NCI-H2227 (cell line): Measurements from ENCODE around the gene EVX1.

Source experiments
- DNase-seq: peaks from one replicate; lab custom pipeline; 2025; ENCODE audit not compliant: unreplicated experiment; lab: John Stamatoyannopoulos, UW

The EVX1 gene

DNA sequence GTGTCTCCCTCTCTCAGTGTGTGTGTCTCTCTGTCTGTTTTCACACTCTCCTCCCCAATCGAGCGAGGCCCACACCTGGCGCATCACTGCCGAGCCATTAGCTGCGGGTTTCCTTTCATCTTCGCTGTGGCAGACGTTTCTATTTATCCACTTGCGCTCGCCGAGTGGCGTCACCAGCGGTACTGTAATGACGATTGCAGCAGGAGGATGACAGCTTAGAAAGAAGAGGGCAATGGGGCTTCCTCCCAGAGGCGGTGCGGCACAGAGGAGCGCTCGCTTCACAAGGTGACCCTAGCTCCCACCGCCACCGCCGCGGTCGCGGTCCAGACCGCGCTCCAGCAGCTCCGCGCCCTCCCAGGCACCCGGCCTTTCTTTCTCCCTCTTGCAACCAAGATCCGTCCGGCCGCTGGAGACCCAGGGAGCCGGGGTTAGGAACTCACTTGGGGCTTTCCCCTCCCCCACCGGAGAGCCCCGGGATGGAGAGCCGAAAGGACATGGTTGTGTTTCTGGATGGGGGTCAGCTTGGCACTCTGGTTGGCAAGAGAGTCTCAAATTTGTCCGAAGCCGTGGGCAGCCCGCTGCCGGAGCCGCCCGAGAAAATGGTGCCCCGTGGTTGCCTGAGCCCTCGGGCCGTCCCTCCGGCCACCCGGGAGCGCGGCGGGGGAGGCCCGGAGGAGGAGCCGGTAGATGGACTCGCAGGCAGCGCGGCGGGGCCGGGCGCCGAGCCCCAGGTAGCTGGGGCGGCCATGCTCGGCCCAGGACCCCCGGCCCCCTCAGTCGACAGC is at the start of gene EVX1:
Gene EVX1, plus strand, starts transcription at position 248 of the 785 bp plus-strand sequence. Its CDS starts 229 bp downstream, at position 477.
- no peak for DNase-seq

DNA sequence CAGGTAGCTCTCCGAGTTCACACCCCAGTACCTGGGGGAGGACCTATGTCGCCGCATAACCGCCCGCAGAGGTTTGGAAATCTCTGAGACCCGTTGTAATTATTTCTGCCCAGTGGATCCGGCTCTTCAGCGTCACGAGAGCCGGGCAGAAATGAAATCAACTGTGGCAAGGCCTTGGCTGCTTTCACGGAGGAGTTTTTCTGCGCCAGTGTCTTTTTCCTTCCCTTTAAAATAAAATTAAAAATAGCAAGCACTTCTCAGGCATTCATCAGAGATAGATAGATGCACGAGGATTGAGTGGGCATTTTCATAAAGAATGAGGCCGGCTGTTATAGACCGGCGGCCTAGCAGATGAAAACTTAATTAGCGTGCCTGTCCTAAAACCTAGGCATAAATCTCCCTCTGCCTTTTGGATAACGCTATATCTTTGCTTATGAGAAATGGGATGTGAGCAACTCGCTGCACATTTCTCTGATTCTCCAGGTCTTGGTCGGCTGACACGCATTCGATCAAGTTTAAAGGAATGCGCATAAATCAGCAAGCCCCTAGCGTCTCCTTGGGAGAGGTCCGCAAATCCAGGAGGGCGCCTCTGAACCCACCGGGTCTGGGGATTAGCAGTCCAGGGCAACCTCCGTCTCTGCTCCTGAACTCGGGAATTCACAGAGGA is 49.1 kb upstream of the EVX1 start:
- DNase-seq: no peak

DNA sequence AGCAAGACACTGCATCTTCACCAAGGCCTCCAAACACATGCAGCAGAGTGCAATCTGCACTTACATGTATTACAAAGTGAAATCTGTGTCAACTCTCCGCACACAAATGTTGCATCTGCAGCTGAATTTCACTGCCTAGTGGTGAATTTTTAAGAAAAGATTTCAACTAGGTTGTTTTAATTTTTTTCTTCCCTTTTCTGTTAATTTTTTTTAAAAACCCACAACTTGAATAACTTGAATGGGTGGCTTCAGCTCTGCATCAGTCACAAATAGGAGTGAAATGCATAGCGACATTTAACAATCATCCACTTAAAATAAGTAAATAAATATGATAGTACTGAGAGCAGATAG is 48.6 kb upstream of the EVX1 start:
- DNase-seq: no peak

DNA sequence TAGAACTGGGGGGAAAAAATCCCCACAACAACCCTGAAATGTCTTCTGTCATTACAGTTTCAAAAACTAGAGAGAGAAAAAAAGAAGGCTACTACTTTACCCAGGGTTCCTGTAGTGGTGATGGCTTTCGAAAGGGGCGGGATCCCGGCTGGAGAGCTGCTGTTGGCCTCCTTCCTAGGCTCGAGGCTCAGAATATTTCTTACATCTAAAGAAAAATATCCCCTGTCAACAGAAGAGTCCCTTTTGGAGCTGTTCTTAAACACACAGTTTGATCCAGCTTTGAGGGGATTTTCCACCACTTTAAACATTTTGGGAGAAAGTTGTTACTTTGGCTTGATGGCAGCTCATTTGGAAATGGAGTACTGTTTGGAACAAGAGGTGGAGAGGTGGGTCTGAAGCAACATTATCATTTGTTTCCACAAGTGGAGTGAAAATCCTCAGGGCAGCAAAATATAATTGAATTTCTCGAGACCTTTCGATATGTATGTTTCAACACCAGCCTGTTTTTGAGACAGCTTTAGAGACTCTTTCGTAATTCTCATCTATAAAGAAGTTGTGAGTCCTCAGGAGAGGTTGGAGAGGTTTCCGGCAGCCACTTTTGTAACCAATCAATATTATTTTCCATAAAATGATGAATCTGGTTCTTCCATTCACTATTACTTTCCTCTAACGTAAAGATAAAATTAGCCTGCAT is 47.8 kb upstream of the EVX1 start:
- no peak for DNase-seq

DNA sequence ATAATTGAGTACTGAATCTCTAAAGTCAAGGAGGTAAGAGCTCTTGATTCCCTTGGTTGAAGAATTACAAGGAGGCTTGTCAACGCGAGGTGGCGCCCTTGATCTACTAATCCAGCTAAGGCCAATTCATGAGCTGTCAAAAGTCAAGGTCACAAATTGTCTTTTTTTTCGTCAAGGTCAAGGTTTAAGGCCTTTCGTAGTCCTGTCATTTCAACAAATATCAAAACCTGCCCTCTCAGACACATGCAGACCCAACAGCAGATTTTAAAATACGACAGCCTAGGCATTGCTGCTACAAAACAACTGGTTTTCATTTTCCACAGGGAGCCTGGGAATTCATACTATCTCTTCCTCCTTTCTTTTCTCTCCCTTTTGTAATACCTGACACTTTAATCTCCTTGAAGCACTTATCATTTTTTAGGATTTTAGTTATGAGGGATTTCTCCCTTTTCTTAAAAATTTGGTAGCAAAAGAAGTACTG is 46.3 kb upstream of the EVX1 start:
- DNase-seq: peak; percentile 69

DNA sequence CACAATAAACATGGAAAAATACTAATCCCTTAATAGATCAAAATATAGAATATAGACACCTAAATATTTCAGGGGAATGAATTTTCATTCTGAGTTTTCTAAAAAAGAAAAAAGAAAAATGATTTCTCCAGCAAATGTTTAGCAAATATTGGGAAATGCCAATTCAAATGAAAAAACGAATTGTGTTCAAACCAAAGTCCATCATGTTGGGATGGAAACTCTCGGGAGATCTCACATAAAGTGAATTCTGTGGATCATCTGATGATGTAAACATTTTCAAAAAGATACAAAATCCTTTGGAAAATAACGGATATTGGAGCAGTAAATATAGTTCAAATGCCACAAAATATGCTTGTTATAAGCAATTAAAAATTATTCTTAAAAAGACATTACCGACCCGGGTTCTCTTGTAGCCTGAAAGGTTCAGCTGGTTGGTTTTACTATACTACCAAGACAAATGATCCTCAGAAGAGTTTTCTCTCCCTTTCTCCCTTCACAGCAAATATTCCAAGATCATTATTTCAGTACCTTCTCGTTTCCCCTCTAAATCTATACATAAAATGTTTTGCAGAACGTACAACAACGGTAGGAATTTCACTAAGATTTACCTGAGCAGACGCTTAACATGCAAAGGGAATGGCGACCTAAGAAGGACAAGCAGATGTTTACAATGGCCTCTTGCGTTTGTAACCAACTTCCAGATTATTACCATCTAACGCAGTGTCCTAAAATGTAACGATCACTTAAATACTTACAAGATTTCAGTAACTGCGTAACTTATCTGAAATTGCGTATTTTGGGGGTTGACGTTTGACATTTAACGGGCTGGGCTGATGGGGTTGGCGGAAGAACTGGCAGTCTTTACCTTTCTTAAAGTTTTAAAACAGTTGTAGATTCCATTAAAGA is 45.2 kb upstream of the EVX1 start:
- DNase-seq: no peak

DNA sequence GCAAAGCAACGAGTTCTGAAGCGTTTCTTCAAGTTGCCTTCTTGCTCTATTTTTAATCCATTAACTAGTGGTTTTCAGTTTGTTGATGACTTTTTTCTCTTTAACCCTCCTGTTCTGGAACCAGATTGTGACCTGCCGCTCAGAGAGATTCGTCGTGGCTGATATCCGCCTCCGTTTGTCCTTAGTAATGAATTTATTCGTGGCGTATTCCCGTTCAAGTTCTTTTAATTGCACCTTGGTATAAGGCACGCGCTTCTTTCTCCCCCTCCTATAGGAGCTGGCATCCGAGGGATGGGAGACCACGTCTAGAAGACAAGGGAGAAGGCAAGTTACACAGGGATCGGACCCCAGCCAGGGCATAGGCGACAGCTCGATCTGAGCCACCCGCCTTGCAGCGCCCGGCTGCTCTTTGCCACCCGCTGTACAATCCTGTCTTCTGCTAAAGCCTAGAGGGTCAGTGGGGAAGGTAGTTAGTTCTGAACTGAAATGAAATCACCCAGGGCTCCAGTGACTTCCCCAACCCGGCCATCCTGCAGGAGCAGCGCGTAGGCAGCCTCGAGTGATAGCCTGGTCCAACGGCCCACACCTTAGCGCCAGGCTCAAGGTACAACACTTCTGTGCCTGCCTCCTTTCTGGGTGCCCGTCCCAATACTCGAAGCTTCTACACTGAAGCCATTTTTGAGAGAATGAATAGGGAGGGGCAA is 44.3 kb upstream of the EVX1 start:
- DNase-seq: no peak

DNA sequence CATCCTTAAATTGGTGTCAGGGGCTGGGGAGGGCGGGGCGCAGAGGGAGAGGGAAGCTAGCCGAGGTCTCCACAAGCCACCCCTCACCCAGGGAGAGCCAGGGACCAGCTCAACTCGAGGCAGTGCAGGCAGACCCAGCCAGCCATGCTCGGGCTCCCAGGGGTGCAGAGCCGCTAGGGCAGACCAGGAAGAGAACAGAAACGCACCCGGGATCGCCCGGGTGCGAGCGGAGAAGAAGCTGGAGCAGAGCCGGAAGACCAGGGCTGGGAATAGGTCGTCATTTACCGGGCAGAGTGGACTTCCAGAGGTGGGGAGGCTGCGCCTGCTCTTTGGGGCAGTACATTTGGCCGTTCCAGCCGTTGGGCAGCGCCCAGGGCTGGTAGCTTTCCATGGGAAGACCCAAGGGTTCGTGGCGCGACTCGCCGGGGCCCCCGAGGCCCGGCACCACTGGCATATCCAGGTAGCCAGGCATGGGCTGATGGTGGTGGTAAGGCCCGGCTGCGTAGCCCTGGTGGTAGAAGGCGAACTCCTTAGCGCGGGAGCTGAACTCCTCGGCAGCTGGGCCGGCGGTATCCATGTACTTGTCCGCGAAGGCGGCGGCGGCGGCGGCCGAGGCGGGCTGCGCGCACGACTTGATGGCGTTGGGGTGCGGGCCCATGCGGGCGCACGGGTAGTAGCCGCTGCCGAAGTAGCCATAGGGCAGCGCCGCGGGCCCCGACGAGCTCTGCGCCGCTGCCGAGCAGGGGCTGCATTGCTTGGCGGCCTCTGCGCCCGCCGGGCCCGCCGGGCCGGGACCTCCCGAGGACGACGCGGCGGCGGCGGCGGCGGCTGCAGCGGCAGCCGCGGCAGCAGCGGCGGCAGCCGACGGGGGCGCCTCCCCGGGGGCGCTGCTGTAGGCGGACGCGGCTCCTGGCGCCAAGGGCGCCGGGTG is 43.5 kb upstream of the EVX1 start:
- DNase-seq: no peak

DNA sequence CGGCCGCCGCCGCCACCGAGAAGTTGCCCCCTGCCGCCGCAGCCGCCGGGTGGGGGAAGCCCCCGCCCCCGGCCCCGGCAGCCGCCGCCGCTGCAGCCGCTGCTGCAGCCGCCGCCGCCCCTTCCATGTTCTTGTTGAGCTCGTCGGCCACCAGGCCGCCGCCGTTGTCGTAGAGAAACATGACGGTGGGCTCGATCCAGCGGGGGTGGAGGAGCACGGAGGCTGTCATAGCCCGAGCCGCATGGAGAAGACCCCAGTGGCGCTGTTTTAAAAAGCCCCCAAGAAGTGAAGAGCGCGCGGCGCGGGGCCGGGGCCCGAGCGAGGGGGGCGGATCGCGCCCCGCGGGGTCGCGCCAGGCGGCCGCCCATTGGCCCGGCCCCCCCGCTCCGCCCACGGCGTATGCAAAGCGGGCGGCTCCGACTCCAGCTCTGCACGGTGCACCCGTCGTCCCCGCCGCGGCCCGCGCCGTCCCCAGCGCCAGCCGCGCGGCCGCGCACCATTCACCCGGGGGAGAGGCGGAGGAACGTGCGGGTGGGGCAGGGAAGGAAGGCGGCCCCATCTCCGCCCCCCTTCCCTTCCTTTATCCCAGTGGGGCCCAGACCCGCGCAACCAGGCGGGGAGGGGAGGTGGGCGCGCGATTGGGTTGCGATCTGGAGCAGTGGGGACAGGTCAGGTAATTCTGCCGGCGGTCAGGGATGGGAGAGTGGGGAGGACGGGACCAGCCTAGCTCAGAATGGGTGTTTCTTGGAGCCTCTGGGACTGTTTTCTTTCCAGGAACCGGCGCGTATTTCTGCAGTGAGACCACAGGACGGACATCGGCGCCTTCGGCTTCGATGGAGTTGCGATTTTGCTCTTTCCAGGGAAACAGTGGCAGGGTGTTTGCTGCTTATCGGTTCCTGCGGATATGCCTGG is 42.5 kb upstream of the EVX1 start, which contains the start of gene HOXA13:
Gene HOXA13, minus strand, starts transcription at position 243 of the 912 bp plus-strand sequence. Its CDS starts 14 bp downstream, at position 229.
- DNase-seq: peak; percentile 47

DNA sequence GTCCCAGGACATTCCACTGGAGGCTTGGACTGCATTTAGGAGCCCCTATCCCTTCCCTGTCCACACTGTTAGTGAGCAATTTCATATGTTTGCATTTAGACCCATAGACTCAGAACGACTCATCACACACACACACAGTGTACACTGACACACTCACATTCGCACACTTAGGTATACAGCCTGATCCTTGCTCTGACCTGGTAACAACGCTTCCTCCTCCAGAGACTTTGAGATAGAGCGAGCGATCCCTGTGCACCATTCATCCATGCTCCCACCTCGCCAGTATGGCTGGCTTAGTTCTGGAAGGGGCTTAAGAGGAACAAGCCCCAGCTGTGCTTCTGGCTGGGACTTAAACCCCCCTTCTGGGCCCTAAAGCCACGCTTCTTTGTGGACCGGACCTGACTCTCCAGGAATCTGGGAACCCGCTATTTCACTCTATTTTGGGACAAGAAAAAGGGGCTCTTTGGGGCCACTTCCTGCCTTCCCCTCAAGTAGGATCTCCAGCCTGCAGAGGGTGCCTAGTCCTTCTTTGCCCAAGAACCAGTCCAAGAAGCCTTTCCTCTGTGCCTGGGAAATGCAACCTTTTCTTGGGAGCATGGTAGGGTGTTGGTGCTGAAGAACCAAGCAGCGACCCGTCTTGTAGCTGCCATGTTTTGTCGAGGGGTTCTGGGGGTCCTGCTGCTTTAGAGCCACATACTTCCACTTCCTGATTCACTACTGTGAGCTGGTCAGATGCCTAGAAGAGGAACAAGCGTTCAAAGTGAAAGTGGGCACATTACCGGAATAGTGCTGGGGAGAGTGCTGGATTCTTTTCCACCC is 41.6 kb upstream of the EVX1 start:
- no peak for DNase-seq

DNA sequence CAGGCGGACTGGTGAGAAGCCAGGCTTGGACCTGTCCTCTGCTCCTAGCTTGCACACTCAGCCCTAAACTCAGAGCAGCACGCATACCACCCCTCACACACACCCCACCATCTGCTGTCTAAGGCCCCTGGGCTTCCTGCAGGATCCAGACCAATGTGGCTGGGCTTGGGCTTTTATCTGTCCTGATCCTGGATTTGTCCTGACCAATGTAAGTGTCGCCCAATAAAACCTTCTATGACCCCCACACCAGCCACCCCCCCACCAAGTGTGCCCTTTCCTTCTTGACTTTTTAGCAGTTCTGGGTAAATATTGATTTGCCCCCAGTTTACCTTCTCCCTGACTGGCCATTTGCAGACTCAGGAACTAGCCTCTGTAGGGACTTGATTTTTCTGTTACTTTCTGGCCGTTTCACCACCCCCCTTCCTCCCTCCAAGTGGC is 41.0 kb upstream of the EVX1 start:
- no peak for DNase-seq

DNA sequence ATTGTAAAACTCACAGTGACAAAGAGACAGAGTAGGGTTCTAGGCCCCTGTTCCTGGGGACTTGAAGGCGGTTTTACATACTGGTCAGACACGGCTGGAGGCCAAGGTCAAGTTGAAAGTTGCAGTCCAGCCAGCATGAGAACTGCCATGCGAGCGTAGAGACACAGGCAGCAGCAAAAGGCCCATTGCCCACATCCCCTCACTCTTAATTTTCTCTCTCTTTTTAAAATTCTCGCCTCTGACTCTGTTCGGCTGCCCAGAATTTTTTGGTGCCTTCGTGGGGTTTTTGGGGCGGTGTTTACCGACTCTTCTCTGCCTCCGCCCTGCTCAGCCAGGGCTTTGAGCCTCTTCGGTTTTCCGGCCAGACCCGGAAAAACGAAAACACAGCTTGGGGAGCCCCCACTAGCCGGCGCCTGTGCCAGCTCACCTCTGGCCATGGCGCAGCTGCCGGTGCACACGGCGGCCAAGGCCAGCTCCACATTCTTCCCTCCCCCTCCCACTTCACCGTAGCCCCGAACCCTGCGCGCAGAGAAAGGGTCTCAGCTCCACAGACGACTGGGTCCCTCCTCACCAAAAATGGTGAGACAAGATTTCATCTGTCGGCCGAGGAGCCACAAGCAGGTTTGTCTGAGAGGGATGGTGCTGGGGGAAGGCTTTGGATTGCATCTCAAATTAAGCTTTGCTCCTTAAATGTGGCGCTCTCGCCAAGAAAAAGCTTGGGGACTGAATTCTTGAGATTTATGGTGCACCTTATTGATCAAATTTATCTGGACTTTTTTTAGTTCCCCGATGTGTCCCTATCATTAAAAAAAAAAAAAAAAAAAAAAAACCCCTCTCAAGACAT is 40.4 kb upstream of the EVX1 start:
- no peak for DNase-seq

DNA sequence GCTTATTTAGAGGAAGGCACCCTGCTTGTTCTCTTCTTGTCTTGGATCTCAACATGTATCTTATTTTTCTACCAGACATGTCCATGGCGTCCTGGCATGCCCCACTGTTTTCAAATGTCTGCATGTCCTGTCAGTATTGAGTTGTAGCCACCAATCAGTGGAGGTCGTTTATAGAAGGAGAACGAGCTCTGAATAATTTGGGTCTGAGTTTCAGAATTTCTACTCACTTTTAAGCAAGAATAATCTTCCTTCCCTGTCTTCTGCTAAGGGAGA is 39.8 kb upstream of the EVX1 start:
- no peak for DNase-seq

DNA sequence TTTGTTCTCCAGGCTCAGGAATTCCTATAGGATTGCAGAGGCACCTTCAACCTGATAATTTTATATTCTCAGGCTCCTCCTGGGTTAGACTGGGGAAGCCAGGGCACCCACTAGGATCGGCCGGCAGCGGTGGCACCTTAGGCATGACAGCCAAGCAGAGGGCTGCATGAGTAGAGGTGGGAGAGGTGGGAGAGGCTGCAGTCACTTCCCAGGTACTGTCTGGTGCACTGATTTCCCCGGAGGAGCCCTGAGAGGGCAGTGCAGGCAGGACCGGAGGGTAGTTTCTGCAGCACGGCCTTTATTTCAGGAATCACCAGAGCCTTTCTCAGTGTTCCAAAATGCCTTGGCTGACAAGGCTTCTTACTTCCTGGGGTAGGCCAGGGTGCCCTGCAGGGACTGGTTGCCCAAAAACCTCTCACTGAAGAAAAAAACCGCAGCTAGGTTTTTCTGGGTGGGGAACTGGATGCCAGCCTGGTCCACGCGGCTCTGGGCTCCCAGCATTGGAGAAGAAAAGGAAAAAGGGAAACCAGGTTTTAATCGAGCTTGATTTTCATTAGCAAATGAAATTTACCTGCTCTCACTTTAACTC is 39.1 kb upstream of the EVX1 start:
- no peak for DNase-seq

DNA sequence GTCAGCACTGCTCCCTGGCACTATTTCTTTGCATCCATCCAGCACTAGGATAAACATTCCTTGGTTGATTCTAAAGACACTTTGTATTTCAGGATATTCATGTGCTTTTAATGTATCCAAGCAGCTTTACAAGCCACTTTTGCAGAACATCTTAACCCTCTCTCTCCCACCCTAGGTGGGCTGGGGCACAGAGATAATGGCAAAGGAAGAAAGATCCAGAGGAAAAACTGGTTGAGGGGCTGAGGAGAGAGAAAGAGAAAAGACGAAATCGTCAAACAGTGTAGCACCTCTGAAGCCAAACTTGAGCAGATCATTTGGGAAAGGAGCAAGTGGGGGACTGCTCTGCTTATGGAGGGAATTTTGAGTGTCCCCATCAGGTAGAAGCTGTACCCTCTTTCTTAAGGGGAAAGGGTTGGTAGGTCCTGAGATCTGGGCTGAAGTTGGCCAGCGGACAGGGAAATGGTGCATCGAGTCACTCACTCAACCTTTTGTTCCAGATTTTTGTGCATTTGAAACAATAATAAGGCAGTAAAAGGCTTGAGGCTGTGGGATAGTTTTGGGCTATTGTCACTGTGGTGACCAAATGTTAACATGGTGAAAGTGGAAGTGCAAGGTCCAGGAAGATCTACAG is 38.5 kb upstream of the EVX1 start:
- no peak for DNase-seq

DNA sequence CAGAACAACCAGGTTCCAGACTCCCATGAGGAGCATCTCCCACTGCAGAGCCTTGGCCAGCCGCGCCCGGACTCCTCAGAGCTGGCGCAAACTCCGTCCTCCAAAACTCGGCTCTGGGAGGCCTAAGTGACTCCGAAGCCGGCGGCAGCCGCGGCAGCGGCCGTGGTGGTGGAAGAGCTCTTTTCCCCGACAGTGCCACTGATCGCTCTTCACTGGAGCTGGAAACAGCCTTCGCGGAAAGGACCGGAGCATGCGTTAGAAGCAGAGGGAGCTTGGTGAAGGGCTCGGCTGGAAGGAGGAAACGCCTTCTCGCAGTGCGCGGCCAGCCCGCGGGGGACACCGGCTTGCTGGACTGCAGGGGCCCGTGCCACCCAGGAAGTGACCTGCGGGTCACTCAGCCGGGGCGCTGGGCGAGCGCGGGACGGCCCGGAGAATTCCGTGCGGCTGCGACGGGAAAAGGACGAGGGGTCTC is 37.7 kb upstream of the EVX1 start:
- no peak for DNase-seq
